MV-4-11 (cell line): Measurements from ENCODE around the gene TUBB1.
A peak's percentile ranks its signal among the peaks of the same experiment; 100 is the strongest.
"Not testable (repeated sequence)": the region's sequence is repeated elsewhere in the genome, so short reads cannot be mapped to it uniquely, and the experiment has no call there.

ENCODE experiments used
- DNase-seq: peaks from one replicate; lab custom pipeline; 2025; lab: John Stamatoyannopoulos, UW

The TUBB1 gene

GRCh38 chr20:59019217-59019616 lies at the start of gene TUBB1:
TSS of gene TUBB1 (plus strand) at chr20:59019429. CDS start at chr20:59019523, 94 bp downstream.
- no peak for DNase-seq

GRCh38 chr20:58969439-58969838 lies 49.8 kb upstream of the TUBB1 start:
- DNase-seq = no peak

- DNase-seq = no peak
Observed at GRCh38 chr20:58970146-58970545, 49.1 kb upstream of the TUBB1 start.

GRCh38 chr20:58971429-58971828 lies 47.8 kb upstream of the TUBB1 start:
- no peak for DNase-seq

GRCh38 chr20:58973179-58973578 lies 46.0 kb upstream of the TUBB1 start:
- no peak for DNase-seq

GRCh38 chr20:58973866-58974265 lies 45.4 kb upstream of the TUBB1 start:
- DNase-seq = peak; percentile 38

- DNase-seq = no peak
Observed at GRCh38 chr20:58975353-58975752, 43.9 kb upstream of the TUBB1 start.

- no peak for DNase-seq
Observed at GRCh38 chr20:58976061-58976730, 43.0 kb upstream of the TUBB1 start.

- DNase-seq = no peak
Observed at GRCh38 chr20:58978351-58979190, 40.7 kb upstream of the TUBB1 start.

- DNase-seq = peak; percentile 69
Observed at GRCh38 chr20:58980711-58981627, 38.3 kb upstream of the TUBB1 start, which contains the start of gene NELFCD. TSS of gene NELFCD (plus strand) at chr20:58981256. CDS start at chr20:58981310, 54 bp downstream.

GRCh38 chr20:58981628-58982364 lies 37.4 kb upstream of the TUBB1 start:
- no peak for DNase-seq

GRCh38 chr20:58982406-58983114 lies 36.7 kb upstream of the TUBB1 start:
- DNase-seq = no peak

- not testable (repeated sequence) for DNase-seq
Observed at GRCh38 chr20:58983115-58983468, 36.1 kb upstream of the TUBB1 start.

- no peak for DNase-seq
Observed at GRCh38 chr20:58984691-58985090, 34.5 kb upstream of the TUBB1 start.

GRCh38 chr20:58985656-58986055 lies 33.6 kb upstream of the TUBB1 start:
- no peak for DNase-seq

GRCh38 chr20:58986286-58986967 lies 32.8 kb upstream of the TUBB1 start:
- DNase-seq = no peak

- DNase-seq = no peak
Observed at GRCh38 chr20:58986968-58987517, 32.2 kb upstream of the TUBB1 start.

GRCh38 chr20:58987790-58988564 lies 31.3 kb upstream of the TUBB1 start:
- DNase-seq = no peak

GRCh38 chr20:58988565-58988882 lies 30.7 kb upstream of the TUBB1 start:
- DNase-seq = no peak
